Panc1 (cell line): ENCODE data around the gene RBMS3. TPM values are rescaled to one million over a fixed set of nuclear protein-coding genes. Genes with fewer than 3 reads are reported as not detected.

Source experiments
- ATAC-seq: fragments of 200-7000 bp; cut with Tn5 transposase; 2 replicates; pipeline ENCODE4 v1.9.1; 2020; ENCODE audit warnings: mild to moderate bottlenecking, moderate library complexity
- BruUV-seq: library from RNA; stranded (reverse); fragments of 400-500 nt; replicated peaks from 2 replicates; lab custom pipeline; 2021; lab: Mats Ljungman, UMichigan
- CTCF ChIA-PET: fragments of 300-600 bp; sonication (Branson Sonifier 250); formaldehyde crosslinking; loops from one replicate; lab custom pipeline; 2022; ENCODE audit warnings: antibody characterized with exemption; lab: Charles Lee
- POLR2A ChIA-PET: fragments of 300-600 bp; sonication (Branson Sonifier 250); formaldehyde crosslinking; loops from one replicate; lab custom pipeline; 2022; ENCODE audit warnings: antibody characterized with exemption; lab: Charles Lee
- DNase-seq: peaks from one replicate; pipeline ENCODE4 v3.0.0-alpha.2; 2010; ENCODE audit warnings: low read depth, low spot score
- H3K27ac ChIP-seq: 2 replicates; pipeline ENCODE4 v1.5.1; 2011; ENCODE audit warnings: mild to moderate bottlenecking, low read length, inconsistent platforms
- H3K27me3 ChIP-seq: fragments of 200-500 bp; sonication (Bioruptor generic); 2 replicates; pipeline ENCODE4 v1.6.0; 2014; ENCODE audit warnings: low read length, inconsistent platforms; ENCODE audit not compliant: control insufficient read depth, insufficient read depth
- H3K36me3 ChIP-seq: fragments of 200-500 bp; sonication (Bioruptor generic); 2 replicates; pipeline ENCODE4 v1.5.1; 2014; ENCODE audit warnings: inconsistent platforms, mild to moderate bottlenecking, low read length, moderate library complexity; ENCODE audit not compliant: control insufficient read depth, insufficient read depth
- H3K4me1 ChIP-seq: 2 replicates; pipeline ENCODE4 v1.5.1; 2011; ENCODE audit warnings: inconsistent platforms, mild to moderate bottlenecking, low read length, moderate library complexity; ENCODE audit not compliant: control insufficient read depth, insufficient read depth
- H3K4me3 ChIP-seq, 2 experiments: 2 replicates each; pipeline ENCODE4 v1.5.1; 2011 to 2012; ENCODE audit warnings: low read depth in 2 of 2, low read length in 2 of 2, mild to moderate bottlenecking in 2 of 2, inconsistent platforms in 1 of 2, moderate library complexity in 1 of 2
- H3K9me3 ChIP-seq: fragments of 200-500 bp; sonication (Bioruptor generic); 2 replicates; pipeline ENCODE4 v1.5.1; 2014; ENCODE audit warnings: low read depth, mild to moderate bottlenecking, inconsistent platforms, low read length, moderate library complexity; ENCODE audit not compliant: control insufficient read depth, insufficient read depth
- POLR2AphosphoS5 ChIP-seq: IDR thresholded peaks from 2 replicates; pipeline ENCODE4 v1.6.1; 2012; ENCODE audit warnings: mild to moderate bottlenecking, low read depth, low read length, moderate library complexity
- SIN3A ChIP-seq: IDR thresholded peaks from 2 replicates; pipeline ENCODE4 v1.6.1; 2012; ENCODE audit warnings: low read depth, mild to moderate bottlenecking, low read length, moderate library complexity, borderline replicate concordance; ENCODE audit not compliant: insufficient read depth
- TCF7L2 ChIP-seq: IDR thresholded peaks from 2 replicates; pipeline ENCODE4 v1.6.1; 2011; ENCODE audit warnings: mild to moderate bottlenecking, low read depth, low read length, inconsistent platforms
- in situ Hi-C: cut with HindIII; loops from 2 replicates; pipeline ENCODE4 v1.10.0; 2016; ENCODE audit warnings: low sequenced_read_pairs, low pct_unique_long_range_greater_than_20kb
- intact Hi-C: fragments of 100-400 bp; cut with micrococcal nuclease; formaldehyde crosslinking; loops from one replicate; pipeline ENCODE4 v1.10.0; 2022; ENCODE audit not compliant: unreplicated experiment
- total RNA-seq: library from RNA; stranded (reverse); gene quantifications from one replicate; pipeline ENCODE4 v1.2.1, GENCODE V29; 2021; ENCODE audit not compliant: unreplicated experiment
- TF ChIP-seq, protein P1 (sequence below): fragments of 450-650 bp; IDR thresholded peaks from 2 replicates; pipeline ENCODE4 v1.5.1; 2017; ENCODE audit warnings: mild to moderate bottlenecking
- TF ChIP-seq, protein P2 (sequence below), 2 experiments: IDR thresholded peaks; 2 replicates each; pipeline ENCODE4 v1.6.1; 2011 to 2012; ENCODE audit warnings: low read depth in 2 of 2, control low read depth in 1 of 2, low read length in 1 of 2, mild to moderate bottlenecking in 1 of 2, moderate library complexity in 1 of 2; ENCODE audit not compliant: insufficient read depth in 1 of 2

Gene RBMS3
- total RNA-seq, 1 experiment from 2014 or later: 1.1 TPM

DNA sequence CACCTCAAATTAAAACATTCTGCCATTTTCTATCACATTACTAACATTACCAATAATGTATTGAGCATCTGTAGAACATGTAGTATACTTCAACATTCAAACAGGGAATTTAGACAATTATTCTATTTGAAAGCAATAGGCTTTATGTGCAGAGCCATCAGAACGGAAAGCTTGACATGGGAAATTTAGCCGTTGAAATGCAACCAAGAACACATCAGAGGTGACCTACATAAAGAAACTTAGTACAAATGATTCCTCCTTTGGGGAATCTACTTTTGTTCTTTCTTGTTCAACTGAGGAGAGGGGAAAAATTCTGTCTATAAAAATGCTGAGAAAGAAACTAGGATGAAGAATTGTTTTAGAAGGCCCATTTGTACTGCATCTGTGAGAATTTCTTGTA, 38.6 kb upstream of the RBMS3 start:
- Histone ChIP-seq H3K4me3 (no peak overlapping the region), H3K9me3 (no peaks in the 10 kb centered on the region), H3K36me3 (no peaks in the 10 kb centered on the region), H3K4me1 (no peaks in the 10 kb centered on the region), H3K27ac (no peak overlapping the region), H3K27me3 (no peaks in the 10 kb centered on the region)
- no TSS peak for BruUV-seq
- intact Hi-C loops: no loop called here
- no peak for ATAC-seq
- DNase-seq: no peak
- in situ Hi-C loops: no loop called here
- TF ChIP-seq SIN3A: no peak
- TF ChIP-seq, protein P1, sequence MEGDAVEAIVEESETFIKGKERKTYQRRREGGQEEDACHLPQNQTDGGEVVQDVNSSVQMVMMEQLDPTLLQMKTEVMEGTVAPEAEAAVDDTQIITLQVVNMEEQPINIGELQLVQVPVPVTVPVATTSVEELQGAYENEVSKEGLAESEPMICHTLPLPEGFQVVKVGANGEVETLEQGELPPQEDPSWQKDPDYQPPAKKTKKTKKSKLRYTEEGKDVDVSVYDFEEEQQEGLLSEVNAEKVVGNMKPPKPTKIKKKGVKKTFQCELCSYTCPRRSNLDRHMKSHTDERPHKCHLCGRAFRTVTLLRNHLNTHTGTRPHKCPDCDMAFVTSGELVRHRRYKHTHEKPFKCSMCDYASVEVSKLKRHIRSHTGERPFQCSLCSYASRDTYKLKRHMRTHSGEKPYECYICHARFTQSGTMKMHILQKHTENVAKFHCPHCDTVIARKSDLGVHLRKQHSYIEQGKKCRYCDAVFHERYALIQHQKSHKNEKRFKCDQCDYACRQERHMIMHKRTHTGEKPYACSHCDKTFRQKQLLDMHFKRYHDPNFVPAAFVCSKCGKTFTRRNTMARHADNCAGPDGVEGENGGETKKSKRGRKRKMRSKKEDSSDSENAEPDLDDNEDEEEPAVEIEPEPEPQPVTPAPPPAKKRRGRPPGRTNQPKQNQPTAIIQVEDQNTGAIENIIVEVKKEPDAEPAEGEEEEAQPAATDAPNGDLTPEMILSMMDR: no peak
- TF ChIP-seq POLR2AphosphoS5: no peak
- TF ChIP-seq, protein P2, sequence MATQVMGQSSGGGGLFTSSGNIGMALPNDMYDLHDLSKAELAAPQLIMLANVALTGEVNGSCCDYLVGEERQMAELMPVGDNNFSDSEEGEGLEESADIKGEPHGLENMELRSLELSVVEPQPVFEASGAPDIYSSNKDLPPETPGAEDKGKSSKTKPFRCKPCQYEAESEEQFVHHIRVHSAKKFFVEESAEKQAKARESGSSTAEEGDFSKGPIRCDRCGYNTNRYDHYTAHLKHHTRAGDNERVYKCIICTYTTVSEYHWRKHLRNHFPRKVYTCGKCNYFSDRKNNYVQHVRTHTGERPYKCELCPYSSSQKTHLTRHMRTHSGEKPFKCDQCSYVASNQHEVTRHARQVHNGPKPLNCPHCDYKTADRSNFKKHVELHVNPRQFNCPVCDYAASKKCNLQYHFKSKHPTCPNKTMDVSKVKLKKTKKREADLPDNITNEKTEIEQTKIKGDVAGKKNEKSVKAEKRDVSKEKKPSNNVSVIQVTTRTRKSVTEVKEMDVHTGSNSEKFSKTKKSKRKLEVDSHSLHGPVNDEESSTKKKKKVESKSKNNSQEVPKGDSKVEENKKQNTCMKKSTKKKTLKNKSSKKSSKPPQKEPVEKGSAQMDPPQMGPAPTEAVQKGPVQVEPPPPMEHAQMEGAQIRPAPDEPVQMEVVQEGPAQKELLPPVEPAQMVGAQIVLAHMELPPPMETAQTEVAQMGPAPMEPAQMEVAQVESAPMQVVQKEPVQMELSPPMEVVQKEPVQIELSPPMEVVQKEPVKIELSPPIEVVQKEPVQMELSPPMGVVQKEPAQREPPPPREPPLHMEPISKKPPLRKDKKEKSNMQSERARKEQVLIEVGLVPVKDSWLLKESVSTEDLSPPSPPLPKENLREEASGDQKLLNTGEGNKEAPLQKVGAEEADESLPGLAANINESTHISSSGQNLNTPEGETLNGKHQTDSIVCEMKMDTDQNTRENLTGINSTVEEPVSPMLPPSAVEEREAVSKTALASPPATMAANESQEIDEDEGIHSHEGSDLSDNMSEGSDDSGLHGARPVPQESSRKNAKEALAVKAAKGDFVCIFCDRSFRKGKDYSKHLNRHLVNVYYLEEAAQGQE (IDR thresholded peaks at IDR 0.05; ENCODE audit: insufficient read depth in 1 of 2, low read depth in 2 of 2, low read length in 1 of 2): no peak
- TF ChIP-seq TCF7L2: no peak
- ChIA-PET POLR2A (no interaction called here), CTCF (no interaction called here)

DNA sequence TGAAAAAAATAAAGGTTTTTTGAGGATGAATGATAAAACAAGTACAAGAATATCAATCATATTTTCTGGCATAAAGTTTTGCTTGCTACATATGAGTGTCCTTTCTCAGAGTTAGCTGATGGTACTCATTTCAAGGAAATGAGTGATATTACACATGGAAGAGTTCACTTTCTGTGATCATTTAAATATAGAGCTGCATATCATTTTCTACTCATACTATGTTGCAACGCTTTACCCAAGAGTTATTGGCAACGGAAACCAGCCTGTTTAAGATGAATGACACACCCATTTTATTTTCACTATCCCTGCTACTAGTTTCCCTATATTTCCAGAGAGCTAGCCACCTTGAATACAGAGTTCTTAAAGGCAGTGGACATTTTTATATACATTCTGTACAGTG, 35.4 kb upstream of the RBMS3 start:
- Histone ChIP-seq H3K27me3 (no peaks in the 10 kb centered on the region), H3K36me3 (no peaks in the 10 kb centered on the region), H3K27ac (no peak overlapping the region), H3K9me3 (no peaks in the 10 kb centered on the region), H3K4me1 (no peaks in the 10 kb centered on the region), H3K4me3 (no peak overlapping the region)
- DNase-seq (no peak), ATAC-seq (no peak)
- intact Hi-C loops: no loop called here
- POLR2A ChIA-PET: no interaction called here
- TF ChIP-seq, protein P2 (IDR thresholded peaks at IDR 0.05; ENCODE audit: insufficient read depth in 1 of 2, low read depth in 2 of 2, low read length in 1 of 2): no peak
- TF ChIP-seq, protein P1: no peak
- TF ChIP-seq SIN3A (no peak), TCF7L2 (no peak), POLR2AphosphoS5 (no peak)
- CTCF ChIA-PET: no interaction called here
- in situ Hi-C loops: no loop called here
- no TSS peak for BruUV-seq
